Measurements from ENCODE around the gene ANO1.

GRCh38 chr11:70095541-70096252 is 17.6 kb downstream of the ANO1 start:
- no peak for TF ChIP-seq POLR2A (IDR thresholded peaks at IDR 0.05; ENCODE audit: low read depth, low read length)
- no peak for TF ChIP-seq POLR2AphosphoS5 (IDR thresholded peaks at IDR 0.05; ENCODE audit: low read depth, low read length)
- TF ChIP-seq POU2F2 (IDR thresholded peaks at IDR 0.05; ENCODE audit: low read depth, low read length), result no peak
- TF ChIP-seq SPI1 (IDR thresholded peaks at IDR 0.05; ENCODE audit: low read depth, low read length), result no peak

All from GM12891 (cell line).